ENCODE results near the gene OMA1. TPM values are rescaled to one million over a fixed set of nuclear protein-coding genes. Genes with fewer than 3 reads are reported as not detected.

Gene OMA1
- total RNA-seq, 4 donors from 2014 or later, result 17.9 to 31.5 (median 27.8) TPM

DNA sequence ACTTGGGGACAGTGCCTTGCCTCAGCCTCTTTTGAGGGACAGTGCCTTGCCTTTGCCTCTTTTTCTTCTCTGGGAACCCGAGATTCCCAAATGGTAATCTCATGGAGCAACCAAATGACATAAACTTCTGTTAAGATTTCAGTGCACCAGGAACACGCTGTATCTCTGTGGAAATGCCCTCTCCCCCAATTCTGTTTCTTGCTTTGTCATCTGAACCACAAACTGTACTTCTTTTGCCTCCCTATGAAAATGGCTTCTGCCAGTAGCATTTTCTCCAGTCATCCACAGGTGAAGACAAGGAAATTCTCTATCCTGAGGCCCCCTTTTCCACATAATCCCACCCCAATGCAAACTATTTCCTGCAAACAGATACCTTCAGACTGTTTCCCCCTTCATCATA is 66.3 kb downstream of the OMA1 start:
- TF ChIP-seq, protein P1, sequence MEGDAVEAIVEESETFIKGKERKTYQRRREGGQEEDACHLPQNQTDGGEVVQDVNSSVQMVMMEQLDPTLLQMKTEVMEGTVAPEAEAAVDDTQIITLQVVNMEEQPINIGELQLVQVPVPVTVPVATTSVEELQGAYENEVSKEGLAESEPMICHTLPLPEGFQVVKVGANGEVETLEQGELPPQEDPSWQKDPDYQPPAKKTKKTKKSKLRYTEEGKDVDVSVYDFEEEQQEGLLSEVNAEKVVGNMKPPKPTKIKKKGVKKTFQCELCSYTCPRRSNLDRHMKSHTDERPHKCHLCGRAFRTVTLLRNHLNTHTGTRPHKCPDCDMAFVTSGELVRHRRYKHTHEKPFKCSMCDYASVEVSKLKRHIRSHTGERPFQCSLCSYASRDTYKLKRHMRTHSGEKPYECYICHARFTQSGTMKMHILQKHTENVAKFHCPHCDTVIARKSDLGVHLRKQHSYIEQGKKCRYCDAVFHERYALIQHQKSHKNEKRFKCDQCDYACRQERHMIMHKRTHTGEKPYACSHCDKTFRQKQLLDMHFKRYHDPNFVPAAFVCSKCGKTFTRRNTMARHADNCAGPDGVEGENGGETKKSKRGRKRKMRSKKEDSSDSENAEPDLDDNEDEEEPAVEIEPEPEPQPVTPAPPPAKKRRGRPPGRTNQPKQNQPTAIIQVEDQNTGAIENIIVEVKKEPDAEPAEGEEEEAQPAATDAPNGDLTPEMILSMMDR (IDR thresholded peaks at IDR 0.05), result no peak
- TF ChIP-seq POLR2AphosphoS5 (IDR thresholded peaks at IDR 0.05), result no peak
- TF ChIP-seq POLR2A (IDR thresholded peaks at IDR 0.05), result no peak
- no peak for TF ChIP-seq EP300 (IDR thresholded peaks at IDR 0.05)
- H3K27me3 ChIP-seq, result no peaks in the 10 kb centered on the region
- no peak overlapping the region for H3K4me3 ChIP-seq
- no peak overlapping the region for H3K27ac ChIP-seq
- no peaks in the 10 kb centered on the region for H3K4me1 ChIP-seq
- H3K36me3 ChIP-seq, result peaks cover 8% of the 10 kb centered on the region
- no peak for DNase-seq (ENCODE audit: low spot score in 2 of 2)
- 89% methylated on average over 2 of the region's 2 CpGs for WGBS
- H3K9me3 ChIP-seq, result no peaks in the 10 kb centered on the region

DNA sequence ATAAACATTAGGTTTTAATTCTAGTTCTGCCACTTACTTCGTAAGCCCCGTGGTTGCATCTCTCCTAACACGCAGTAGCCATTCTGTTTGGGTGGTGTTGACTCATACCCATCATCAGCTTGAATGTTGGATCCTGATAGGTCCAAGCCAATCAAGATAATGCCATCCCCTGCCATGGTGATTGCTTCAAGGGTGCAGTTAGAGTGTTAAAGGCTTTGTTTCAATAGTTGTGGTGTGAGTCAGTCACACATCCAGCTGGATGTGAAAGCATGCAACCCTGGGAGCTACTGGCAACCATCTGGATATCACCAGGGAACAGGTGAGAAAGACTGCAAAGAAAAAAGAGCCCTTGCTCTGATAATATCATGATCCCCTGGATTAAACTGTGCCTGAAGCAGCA is 69.1 kb downstream of the OMA1 start:
- no peak for TF ChIP-seq POLR2A (IDR thresholded peaks at IDR 0.05)
- TF ChIP-seq EP300 (IDR thresholded peaks at IDR 0.05), result no peak
- TF ChIP-seq POLR2AphosphoS5 (IDR thresholded peaks at IDR 0.05), result no peak
- TF ChIP-seq, protein P1 (IDR thresholded peaks at IDR 0.05), result no peak
- 98% methylated on average over 3 of the region's 3 CpGs for WGBS
- H3K4me3 ChIP-seq, result no peak overlapping the region
- no peaks in the 10 kb centered on the region for H3K9me3 ChIP-seq
- H3K36me3 ChIP-seq, result peaks cover 8% of the 10 kb centered on the region
- no peak overlapping the region for H3K27ac ChIP-seq
- no peaks in the 10 kb centered on the region for H3K27me3 ChIP-seq
- DNase-seq (ENCODE audit: low spot score in 2 of 2), result no peak
- H3K4me1 ChIP-seq, result no peaks in the 10 kb centered on the region

DNA sequence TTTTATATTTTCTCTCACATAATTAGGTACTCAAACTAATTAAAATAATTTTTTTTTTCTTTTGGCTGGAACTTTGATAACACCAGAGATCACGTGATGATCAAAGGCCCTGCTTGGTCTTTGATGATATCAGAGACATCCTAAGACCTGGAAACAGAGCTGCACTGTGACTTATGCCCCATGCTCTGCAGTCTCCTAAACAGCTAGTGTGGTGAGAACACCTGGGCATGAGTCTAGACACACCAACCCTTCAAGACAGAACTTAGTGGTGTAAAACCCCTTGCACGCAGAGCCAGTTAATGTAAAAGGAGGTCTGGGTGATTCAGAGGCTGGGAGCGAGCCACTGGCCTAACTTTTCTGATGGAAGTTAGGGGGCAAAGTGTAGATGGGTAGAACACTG is 70.3 kb downstream of the OMA1 start:
- Histone ChIP-seq H3K9me3 (no peaks in the 10 kb centered on the region), H3K36me3 (peaks cover 8% of the 10 kb centered on the region), H3K4me3 (no peak overlapping the region), H3K4me1 (no peaks in the 10 kb centered on the region), H3K27me3 (no peaks in the 10 kb centered on the region), H3K27ac (no peak overlapping the region)
- TF ChIP-seq POLR2AphosphoS5 (IDR thresholded peaks at IDR 0.05) (no peak), EP300 (IDR thresholded peaks at IDR 0.05) (no peak), POLR2A (IDR thresholded peaks at IDR 0.05) (no peak)
- TF ChIP-seq, protein P1 (IDR thresholded peaks at IDR 0.05), result no peak
- WGBS, result 85% methylated on average over 3 of the region's 3 CpGs
- no peak for DNase-seq (ENCODE audit: low spot score in 2 of 2)

DNA sequence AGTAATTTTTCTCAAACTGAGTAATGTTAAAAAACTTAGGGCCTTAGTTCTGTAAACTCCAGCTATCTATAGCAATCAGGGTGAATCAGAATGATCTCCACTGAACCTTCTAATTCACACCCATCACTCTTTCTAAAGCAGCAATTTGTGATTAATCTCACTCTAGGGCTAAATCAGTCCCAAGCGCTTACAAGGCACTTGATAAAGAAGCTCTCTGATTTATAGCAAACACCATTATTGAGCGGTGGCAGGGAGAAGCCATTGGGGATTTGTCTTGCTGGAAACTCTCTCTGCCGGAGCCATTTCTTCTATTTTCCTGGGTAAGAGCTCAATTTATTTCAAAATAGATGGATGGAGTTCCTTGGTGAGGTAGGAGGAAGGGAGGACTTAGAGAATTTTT is 77.0 kb downstream of the OMA1 start:
- H3K9me3 ChIP-seq, result no peaks in the 10 kb centered on the region
- H3K27ac ChIP-seq, result no peak overlapping the region
- TF ChIP-seq POLR2AphosphoS5 (IDR thresholded peaks at IDR 0.05), result no peak
- no peak for TF ChIP-seq EP300 (IDR thresholded peaks at IDR 0.05)
- H3K36me3 ChIP-seq, result peaks cover 10% of the 10 kb centered on the region
- H3K4me1 ChIP-seq, result no peaks in the 10 kb centered on the region
- DNase-seq (ENCODE audit: low spot score in 2 of 2), result no peak
- no peaks in the 10 kb centered on the region for H3K27me3 ChIP-seq
- H3K4me3 ChIP-seq, result no peak overlapping the region
- WGBS, result 89% methylated on average over 3 of the region's 3 CpGs

DNA sequence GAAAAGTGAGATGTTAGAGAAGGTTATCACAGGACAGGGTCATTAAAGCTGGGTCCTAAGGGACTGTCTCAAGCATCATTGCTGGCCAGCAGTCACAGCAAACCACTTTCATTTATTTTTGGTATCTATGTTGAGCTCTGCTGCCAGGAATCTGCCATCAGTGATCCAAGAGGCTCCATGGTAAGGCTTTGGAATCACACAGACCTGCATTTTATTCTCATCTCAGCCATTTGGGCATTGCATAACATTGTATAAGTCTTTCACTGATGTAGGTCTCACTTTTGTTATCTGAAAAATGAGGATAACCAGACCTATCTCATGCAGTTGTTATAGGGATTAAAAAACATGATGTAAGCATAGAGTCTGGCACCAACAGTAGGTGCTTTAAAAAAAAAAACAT is 77.5 kb downstream of the OMA1 start:
- TF ChIP-seq, protein P1 (IDR thresholded peaks at IDR 0.05), result no peak
- TF ChIP-seq EP300 (IDR thresholded peaks at IDR 0.05) (no peak), POLR2AphosphoS5 (IDR thresholded peaks at IDR 0.05) (no peak), POLR2A (IDR thresholded peaks at IDR 0.05) (no peak)
- DNase-seq (ENCODE audit: low spot score in 2 of 2), result no peak
- H3K9me3 ChIP-seq, result no peaks in the 10 kb centered on the region
- H3K27ac ChIP-seq, result no peak overlapping the region
- no peaks in the 10 kb centered on the region for H3K27me3 ChIP-seq
- no peaks in the 10 kb centered on the region for H3K4me1 ChIP-seq
- no peak overlapping the region for H3K4me3 ChIP-seq
- peaks cover 10% of the 10 kb centered on the region for H3K36me3 ChIP-seq

DNA sequence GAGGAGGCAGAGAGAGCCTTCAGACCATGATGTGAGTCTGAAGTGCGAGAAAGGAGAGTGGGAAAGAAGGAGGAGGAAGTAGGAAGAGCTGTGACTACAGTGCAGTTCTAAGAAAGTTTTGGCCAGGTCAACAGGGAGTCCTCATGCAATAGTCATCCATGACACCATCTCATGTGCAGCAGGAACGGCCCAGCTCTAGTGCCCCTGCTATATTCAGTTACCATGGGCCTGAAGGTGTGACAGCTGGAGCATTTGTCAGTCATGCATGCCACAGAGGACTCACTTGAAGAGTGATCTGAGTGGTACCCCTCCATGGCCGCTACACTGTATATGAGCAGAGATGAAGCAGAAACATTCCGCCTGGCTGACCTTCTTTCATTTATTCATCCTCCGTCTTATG is 77.9 kb downstream of the OMA1 start:
- Histone ChIP-seq H3K4me1 (no peaks in the 10 kb centered on the region), H3K27ac (no peak overlapping the region), H3K9me3 (no peaks in the 10 kb centered on the region), H3K36me3 (peaks cover 10% of the 10 kb centered on the region), H3K27me3 (no peaks in the 10 kb centered on the region), H3K4me3 (no peak overlapping the region)
- 93% methylated on average over 5 of the region's 5 CpGs for WGBS
- TF ChIP-seq, protein P1 (IDR thresholded peaks at IDR 0.05), result no peak
- TF ChIP-seq POLR2A (IDR thresholded peaks at IDR 0.05) (no peak), POLR2AphosphoS5 (IDR thresholded peaks at IDR 0.05) (no peak), EP300 (IDR thresholded peaks at IDR 0.05) (no peak)
- DNase-seq (ENCODE audit: low spot score in 2 of 2), result no peak
